Measurements from ENCODE around the gene CXADR. TPM values are rescaled to one million over a fixed set of nuclear protein-coding genes. Genes with fewer than 3 reads are reported as not detected.

CXADR gene
- total and polyA plus RNA-seq, 9 of the 15 experiments (the other 6 are each of a cell fraction or from before 2014, with no cell fraction given) = 0.01 to 0.41 (median 0.14) TPM

GRCh38 chr21:17532292-17532691 is 19.4 kb downstream of the CXADR start:
- Histone ChIP-seq H3K4me1 (replicated peaks in 1 of 2; ENCODE audit: control insufficient read depth in 2 of 2, insufficient read depth in 2 of 2, low read length in 2 of 2) (no peaks in the 10 kb centered on the region), H4K20me1 (replicated peaks; ENCODE audit: control insufficient read depth, insufficient read depth, low read length) (no peaks in the 10 kb centered on the region), H3K27me3 (ENCODE audit: control insufficient read depth in 2 of 2, insufficient read depth in 2 of 2, low read length in 2 of 2) (no peaks in the 10 kb centered on the region), H2AFZ (ENCODE audit: low read depth, low read length) (no peak overlapping the region), H3K79me2 (ENCODE audit: control insufficient read depth, insufficient read depth, low read length) (no peaks in the 10 kb centered on the region), H3K36me3 (ENCODE audit: control insufficient read depth, insufficient read depth, low read length) (no peaks in the 10 kb centered on the region), H3K9me1 (ENCODE audit: control insufficient read depth, insufficient read depth, low read length) (no peaks in the 10 kb centered on the region), H3K4me3 (no peak overlapping the region), H3K9me3 (replicated peaks; ENCODE audit: control insufficient read depth, insufficient read depth, low read depth, low read length) (no peaks in the 10 kb centered on the region), H3K9ac (ENCODE audit: insufficient read depth in 1 of 2, low read depth in 2 of 2, low read length in 2 of 2) (no peak overlapping the region), H3K27ac (ENCODE audit: extremely low read depth, low read depth, low read length) (no peak overlapping the region), H3K4me2 (ENCODE audit: insufficient read depth, low read length) (no peak overlapping the region)
- DNase-seq (ENCODE audit: extremely low read depth in 1 of 4, low spot score in 3 of 4) (no peak), ATAC-seq (no peak), FAIRE-seq (no peak)
- TF ChIP-seq ZBTB43 (CRISPR knock-in tag; IDR thresholded peaks at IDR 0.05) (no peak), ZNF512 (tag; IDR thresholded peaks at IDR 0.05) (no peak), DEAF1 (CRISPR knock-in tag; IDR thresholded peaks at IDR 0.05) (no peak), MCM3 (IDR thresholded peaks at IDR 0.05) (no peak), ETV6 (IDR thresholded peaks at IDR 0.05; ENCODE audit: borderline replicate concordance in 1 of 2, low read depth in 2 of 2, low read length in 1 of 2) (no peak), ETV6 (CRISPR knock-in tag; IDR thresholded peaks at IDR 0.05; ENCODE audit: borderline replicate concordance) (no peak), POLR2G (IDR thresholded peaks at IDR 0.05; ENCODE audit: low read depth, low read length) (no peak), TCFL5 (CRISPR knock-in tag; conservative IDR thresholded peaks at IDR 0.05) (no peak), ZNF253 (CRISPR knock-in tag; conservative IDR thresholded peaks at IDR 0.05) (no peak), MCM5 (IDR thresholded peaks at IDR 0.05; ENCODE audit: low read depth) (no peak)
- intact Hi-C loops (cut with micrococcal nuclease) = no loop called here
- CTCF ChIA-PET (ENCODE audit: low intra/inter-chr PET ratio) = no interaction called here
- POLR2A ChIA-PET = no interaction called here
- 0% methylated on average over 3 of the region's 3 CpGs for WGBS (ENCODE audit: insufficient coverage, low coverage, missing lambda C conversion rate)
- in situ Hi-C loops (cut with MboI) = no loop called here
- BruUV-seq (replicated peaks) = no TSS peak

Measured in K562 (cell line).